Retinal pigment epithelial cell (primary cell): Measurements from ENCODE around the gene SYNGR3.
A peak's percentile ranks its signal among the peaks of the same experiment; 100 is the strongest.

Experiments used
- DNase-seq: peaks from one replicate; pipeline ENCODE4 v3.0.0-alpha.2; 2010; ENCODE audit warnings: low read depth
- H3K4me3 ChIP-seq: 2 replicates; pipeline ENCODE4 v1.5.1; 2011; ENCODE audit warnings: mild to moderate bottlenecking, low read length, control low read depth, moderate library complexity
- CTCF ChIP-seq: conservative IDR thresholded peaks from 2 replicates; pipeline ENCODE4 v1.5.1; 2011; ENCODE audit warnings: low read depth, low read length, control low read depth, inconsistent platforms

SYNGR3 gene

GRCh38 chr16:1944612-1945199 lies 45.1 kb upstream of the SYNGR3 start:
- no peak overlapping the region for H3K4me3 ChIP-seq
- TF ChIP-seq CTCF: no peak
- DNase-seq: no peak

GRCh38 chr16:1945559-1946391 lies 44.0 kb upstream of the SYNGR3 start:
- no peak for TF ChIP-seq CTCF
- H3K4me3 ChIP-seq: no peak overlapping the region
- no peak for DNase-seq

- DNase-seq: no peak
- H3K4me3 ChIP-seq: no peak overlapping the region
- peak; percentile 8 for TF ChIP-seq CTCF
Measured at GRCh38 chr16:1946495-1947368, 43.0 kb upstream of the SYNGR3 start.

- TF ChIP-seq CTCF: no peak
- H3K4me3 ChIP-seq: no peak overlapping the region
- no peak for DNase-seq
Measured at GRCh38 chr16:1947369-1947670, 42.5 kb upstream of the SYNGR3 start.

- H3K4me3 ChIP-seq: no peak overlapping the region
- no peak for TF ChIP-seq CTCF
- DNase-seq: no peak
Measured at GRCh38 chr16:1949507-1949906, 40.3 kb upstream of the SYNGR3 start.

- no peak for TF ChIP-seq CTCF
- H3K4me3 ChIP-seq: no peak overlapping the region
- no peak for DNase-seq
Measured at GRCh38 chr16:1950047-1950446, 39.7 kb upstream of the SYNGR3 start.
